DND-41 (cell line): ENCODE measurements around the gene NTM.

ENCODE experiments used
- ATAC-seq: fragments of 200-7000 bp; cut with Tn5 transposase; 3 replicates; pipeline ENCODE4 v1.9.1; 2021; ENCODE audit warnings: low read depth; ENCODE audit not compliant: insufficient read depth
- DNase-seq: peaks from one replicate; pipeline ENCODE4 v3.0.0-alpha.2; 2020
- H2AFZ ChIP-seq: 2 replicates; pipeline ENCODE4 v1.6.0; 2012; ENCODE audit warnings: low read depth, low read length
- H3K27ac ChIP-seq: 2 replicates; pipeline ENCODE4 v1.5.1; 2012; ENCODE audit warnings: low read length, inconsistent platforms
- H3K27me3 ChIP-seq: fragments of 200-600 bp; sonication (generic); 2 replicates; pipeline ENCODE4 v1.6.0; 2012; ENCODE audit warnings: low read length, mild to moderate bottlenecking, inconsistent platforms; ENCODE audit not compliant: insufficient read depth, poor library complexity
- H3K36me3 ChIP-seq: 2 replicates; pipeline ENCODE4 v1.5.1; 2012; ENCODE audit warnings: low read length, inconsistent platforms; ENCODE audit not compliant: insufficient read depth
- H3K4me1 ChIP-seq: 2 replicates; pipeline ENCODE4 v1.5.1; 2012; ENCODE audit warnings: mild to moderate bottlenecking, low read length; ENCODE audit not compliant: insufficient read depth
- H3K4me2 ChIP-seq: 2 replicates; pipeline ENCODE4 v1.6.0; 2012; ENCODE audit warnings: mild to moderate bottlenecking, moderate library complexity, low read length, inconsistent platforms; ENCODE audit not compliant: insufficient read depth
- H3K4me3 ChIP-seq, 2 experiments: fragments of 200-600 bp in 1 of 2; shearing (Covaris generic) in 1 of 2; 2 replicates each; pipeline ENCODE4 v1.5.1; 2012 to 2016; ENCODE audit warnings: inconsistent platforms in 2 of 2, low read length in 2 of 2, mild to moderate bottlenecking in 2 of 2, low read depth in 1 of 2, moderate library complexity in 1 of 2
- H3K79me2 ChIP-seq: 2 replicates; pipeline ENCODE4 v1.6.0; 2012; ENCODE audit warnings: low read length, inconsistent platforms; ENCODE audit not compliant: insufficient read depth
- H3K9ac ChIP-seq: 2 replicates; pipeline ENCODE4 v1.6.0; 2012; ENCODE audit warnings: low read depth, mild to moderate bottlenecking, inconsistent platforms, low read length, moderate library complexity
- H3K9me3 ChIP-seq: 2 replicates; pipeline ENCODE4 v1.5.1; 2012; ENCODE audit warnings: low read length, moderate library complexity, mild to moderate bottlenecking, inconsistent platforms; ENCODE audit not compliant: insufficient read depth, severe bottlenecking
- H4K20me1 ChIP-seq: 2 replicates; pipeline ENCODE4 v1.6.0; 2012; ENCODE audit warnings: low read length; ENCODE audit not compliant: insufficient read depth
- CTCF ChIP-seq: IDR thresholded peaks from 2 replicates; pipeline ENCODE4 v1.5.1; 2012; ENCODE audit warnings: borderline replicate concordance, low read length, moderate library complexity, mild to moderate bottlenecking; ENCODE audit not compliant: poor library complexity, severe bottlenecking; ENCODE audit errors: extremely low read depth
- EZH2 ChIP-seq: IDR thresholded peaks from 3 replicates; pipeline ENCODE4 v1.6.1; 2012; ENCODE audit warnings: borderline replicate concordance, low read depth, mild to moderate bottlenecking, moderate library complexity, low read length, inconsistent platforms; ENCODE audit not compliant: severe bottlenecking

The NTM gene

GRCh38 chr11:131392528-131393255 lies 22.3 kb downstream of the NTM start:
- TF ChIP-seq CTCF (peak; percentile 51), EZH2 (no peak)

GRCh38 chr11:131393691-131394090 lies 23.3 kb downstream of the NTM start:
- TF ChIP-seq CTCF (no peak), EZH2 (no peak)
- no peaks in the 10 kb centered on the region for H3K4me1 ChIP-seq
- no peaks in the 10 kb centered on the region for H3K79me2 ChIP-seq
- H3K27ac ChIP-seq = no peak overlapping the region
- H3K4me2 ChIP-seq = no peak overlapping the region
- no peaks in the 10 kb centered on the region for H3K36me3 ChIP-seq
- H3K4me3 ChIP-seq = no peak overlapping the region
- DNase-seq (no peak), ATAC-seq (no peak)
- no peaks in the 10 kb centered on the region for H4K20me1 ChIP-seq
- peaks cover 4% of the 10 kb centered on the region for H3K27me3 ChIP-seq
- H3K9ac ChIP-seq = no peak overlapping the region
- no peaks in the 10 kb centered on the region for H3K9me3 ChIP-seq
- H2AFZ ChIP-seq = no peak overlapping the region

More at GRCh38 chr11:131392528-131393255, 22.3 kb downstream of the NTM start:
- DNase-seq = peak; percentile 20
- Histone ChIP-seq H3K4me2 (no peak overlapping the region), H3K27ac (no peak overlapping the region), H3K4me3 (no peak overlapping the region), H3K4me1 (no peaks in the 10 kb centered on the region), H3K79me2 (no peaks in the 10 kb centered on the region), H4K20me1 (no peaks in the 10 kb centered on the region), H3K36me3 (no peaks in the 10 kb centered on the region), H2AFZ (no peak overlapping the region), H3K27me3 (peaks cover 8% of the 10 kb centered on the region), H3K9me3 (no peaks in the 10 kb centered on the region), H3K9ac (no peak overlapping the region)
- peak; percentile 75 for ATAC-seq

GRCh38 chr11:131397675-131398074 lies 27.3 kb downstream of the NTM start:
- Histone ChIP-seq H4K20me1 (no peaks in the 10 kb centered on the region), H3K4me2 (no peak overlapping the region), H2AFZ (no peak overlapping the region), H3K27ac (no peak overlapping the region), H3K4me1 (no peaks in the 10 kb centered on the region), H3K9me3 (no peaks in the 10 kb centered on the region), H3K4me3 (no peak overlapping the region), H3K9ac (no peak overlapping the region), H3K36me3 (no peaks in the 10 kb centered on the region), H3K27me3 (peaks cover 2% of the 10 kb centered on the region), H3K79me2 (no peaks in the 10 kb centered on the region)
- ATAC-seq (no peak), DNase-seq (no peak)
- TF ChIP-seq CTCF = no peak
- no peak for TF ChIP-seq EZH2

GRCh38 chr11:131402040-131402439 lies 31.6 kb downstream of the NTM start:
- no peak for TF ChIP-seq CTCF
- Histone ChIP-seq H3K79me2 (no peaks in the 10 kb centered on the region), H3K4me1 (no peaks in the 10 kb centered on the region), H3K9me3 (no peaks in the 10 kb centered on the region), H2AFZ (no peak overlapping the region), H3K27ac (no peak overlapping the region), H4K20me1 (no peaks in the 10 kb centered on the region), H3K4me2 (no peak overlapping the region), H3K4me3 (no peak overlapping the region), H3K36me3 (no peaks in the 10 kb centered on the region), H3K9ac (no peak overlapping the region), H3K27me3 (peaks cover 9% of the 10 kb centered on the region)
- DNase-seq (no peak), ATAC-seq (no peak)
